ENCODE measurements around the gene TRPC4AP.

Gene TRPC4AP

DNA sequence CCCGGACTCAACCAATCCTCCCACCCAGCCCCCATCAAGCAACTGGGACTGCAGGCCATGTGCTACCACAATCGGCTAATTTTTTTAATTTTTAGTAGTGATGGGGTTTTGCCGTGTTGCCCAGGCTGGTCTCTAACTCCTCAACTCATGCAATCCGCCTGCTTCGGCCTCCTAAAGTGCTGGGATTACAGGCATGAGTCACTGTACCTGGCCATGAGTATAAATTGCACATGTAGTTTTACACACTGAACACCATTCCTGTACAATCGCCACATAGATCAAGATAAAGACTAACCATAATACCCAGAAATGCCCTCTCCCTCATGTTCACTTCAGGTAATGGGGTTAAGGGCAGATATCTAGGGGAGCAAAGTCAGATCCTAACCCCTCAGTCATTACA is 26.4 kb downstream of the TRPC4AP start:
- peaks cover 50% of the 10 kb centered on the region for H4K20me1 ChIP-seq (ENCODE audit: insufficient read depth, low read length, poor library complexity, severe bottlenecking)
- no peak for TF ChIP-seq EZH2phosphoT487 (IDR thresholded peaks at IDR 0.05; ENCODE audit: borderline replicate concordance)
- TF ChIP-seq CTCF (conservative IDR thresholded peaks at IDR 0.05; ENCODE audit: low read length), result no peak

GRCh38 chr20:35065181-35065580 is 27.4 kb downstream of the TRPC4AP start:
- Histone ChIP-seq H4K20me1 (ENCODE audit: insufficient read depth, low read length, poor library complexity, severe bottlenecking) (peaks cover 51% of the 10 kb centered on the region), H3K4me1 (ENCODE audit: insufficient read depth, low read length, poor library complexity, severe bottlenecking) (peaks cover 20% of the 10 kb centered on the region), H3K27me3 (ENCODE audit: insufficient read depth, low read length, poor library complexity, severe bottlenecking) (no peaks in the 10 kb centered on the region), H3F3A (ENCODE audit: low read depth) (no peaks in the 10 kb centered on the region), H3K79me2 (ENCODE audit: insufficient read depth, low read length) (peaks cover 77% of the 10 kb centered on the region), H2AFZ (ENCODE audit: low read length) (no peak overlapping the region), H3K9ac (ENCODE audit: low read depth, low read length, poor library complexity, severe bottlenecking) (no peak overlapping the region), H3K9me2 (replicated peaks; ENCODE audit: low read depth, low read length) (no peaks in the 10 kb centered on the region), H3K4me3 (ENCODE audit: low read length, poor library complexity, severe bottlenecking) (no peak overlapping the region), H3K4me2 (ENCODE audit: low read depth, low read length, poor library complexity, severe bottlenecking) (no peak overlapping the region), H3K36me3 (ENCODE audit: insufficient read depth, low read length) (peaks cover 51% of the 10 kb centered on the region; the same call in 1 of the 2 replicates), H3K9me3 (ENCODE audit: insufficient read depth, low read depth, low read length) (no peaks in the 10 kb centered on the region)
- TF ChIP-seq EZH2phosphoT487 (IDR thresholded peaks at IDR 0.05; ENCODE audit: borderline replicate concordance) (no peak), CTCF (conservative IDR thresholded peaks at IDR 0.05; ENCODE audit: low read length) (no peak)

More for the DNA sequence above, 26.4 kb downstream of the TRPC4AP start:
- Histone ChIP-seq H3K4me1 (ENCODE audit: insufficient read depth, low read length, poor library complexity, severe bottlenecking) (peaks cover 20% of the 10 kb centered on the region), H3K79me2 (ENCODE audit: insufficient read depth, low read length) (peaks cover 71% of the 10 kb centered on the region), H2AFZ (ENCODE audit: low read length) (no peak overlapping the region), H3K9me3 (ENCODE audit: insufficient read depth, low read depth, low read length) (no peaks in the 10 kb centered on the region), H3K4me2 (ENCODE audit: low read depth, low read length, poor library complexity, severe bottlenecking) (no peak overlapping the region), H3F3A (ENCODE audit: low read depth) (no peaks in the 10 kb centered on the region), H3K9ac (ENCODE audit: low read depth, low read length, poor library complexity, severe bottlenecking) (no peak overlapping the region), H3K4me3 (ENCODE audit: low read length, poor library complexity, severe bottlenecking) (no peak overlapping the region), H3K36me3 (ENCODE audit: insufficient read depth, low read length) (peaks cover 56% of the 10 kb centered on the region; the same call in 1 of the 2 replicates), H3K27me3 (ENCODE audit: insufficient read depth, low read length, poor library complexity, severe bottlenecking) (no peaks in the 10 kb centered on the region), H3K9me2 (replicated peaks; ENCODE audit: low read depth, low read length) (no peaks in the 10 kb centered on the region)

- Histone ChIP-seq H3K4me3 (ENCODE audit: low read length, poor library complexity, severe bottlenecking) (no peak overlapping the region), H3K4me1 (ENCODE audit: insufficient read depth, low read length, poor library complexity, severe bottlenecking) (peaks cover 20% of the 10 kb centered on the region), H3K9me2 (replicated peaks; ENCODE audit: low read depth, low read length) (no peaks in the 10 kb centered on the region), H3F3A (ENCODE audit: low read depth) (no peaks in the 10 kb centered on the region), H4K20me1 (ENCODE audit: insufficient read depth, low read length, poor library complexity, severe bottlenecking) (peaks cover 67% of the 10 kb centered on the region), H3K9ac (ENCODE audit: low read depth, low read length, poor library complexity, severe bottlenecking) (no peak overlapping the region), H3K9me3 (ENCODE audit: insufficient read depth, low read depth, low read length) (no peaks in the 10 kb centered on the region), H3K79me2 (ENCODE audit: insufficient read depth, low read length) (peaks cover 87% of the 10 kb centered on the region), H3K36me3 (ENCODE audit: insufficient read depth, low read length) (peaks cover 41% of the 10 kb centered on the region; the same call in 1 of the 2 replicates), H3K4me2 (ENCODE audit: low read depth, low read length, poor library complexity, severe bottlenecking) (no peak overlapping the region), H3K27me3 (ENCODE audit: insufficient read depth, low read length, poor library complexity, severe bottlenecking) (no peaks in the 10 kb centered on the region), H2AFZ (ENCODE audit: low read length) (no peak overlapping the region)
- TF ChIP-seq CTCF (conservative IDR thresholded peaks at IDR 0.05; ENCODE audit: low read length) (no peak), EZH2phosphoT487 (IDR thresholded peaks at IDR 0.05; ENCODE audit: borderline replicate concordance) (no peak)
Observed at GRCh38 chr20:35063168-35063567, 29.4 kb downstream of the TRPC4AP start.

Measured in Loucy (cell line).